PC-3 (cell line): Measurements from ENCODE around the gene RBKS.

ENCODE experiments used
- CTCF ChIP-seq: fragments of 300-600 bp; sonication (generic); conservative IDR thresholded peaks from 2 replicates; pipeline ENCODE4 v1.5.1; 2017; ENCODE audit warnings: antibody characterized with exemption, low read depth, mild to moderate bottlenecking, low read length
- EZH2 ChIP-seq: fragments of 300-600 bp; sonication (generic); IDR thresholded peaks from one replicate; pipeline ENCODE4 v1.6.1; 2017; ENCODE audit warnings: antibody characterized with exemption, mild to moderate bottlenecking, low read length; ENCODE audit not compliant: unreplicated experiment
- EZH2phosphoT487 ChIP-seq: fragments of 300-600 bp; sonication (generic); IDR thresholded peaks from 2 replicates; pipeline ENCODE4 v1.6.1; 2018; ENCODE audit warnings: mild to moderate bottlenecking, antibody characterized with exemption, low read length, borderline replicate concordance

GRCh38 chr2:27911458-27912210 is 21.4 kb upstream of the RBKS start:
- TF ChIP-seq EZH2phosphoT487 = no peak
- TF ChIP-seq CTCF = no peak
- no peak for TF ChIP-seq EZH2
